Stimulated activated CD4-positive, alpha-beta T cell treated with anti-CD3 and anti-CD28 coated beads, Interleukin-2, amount 100 ng/mL, for 24 hours (primary cell): ENCODE data around the gene KCNJ11.

Experiments used
- DNase-seq, 2 donors: peaks; one replicate each; pipeline ENCODE4 v3.0.0-alpha.2; 2020

The KCNJ11 gene

DNA sequence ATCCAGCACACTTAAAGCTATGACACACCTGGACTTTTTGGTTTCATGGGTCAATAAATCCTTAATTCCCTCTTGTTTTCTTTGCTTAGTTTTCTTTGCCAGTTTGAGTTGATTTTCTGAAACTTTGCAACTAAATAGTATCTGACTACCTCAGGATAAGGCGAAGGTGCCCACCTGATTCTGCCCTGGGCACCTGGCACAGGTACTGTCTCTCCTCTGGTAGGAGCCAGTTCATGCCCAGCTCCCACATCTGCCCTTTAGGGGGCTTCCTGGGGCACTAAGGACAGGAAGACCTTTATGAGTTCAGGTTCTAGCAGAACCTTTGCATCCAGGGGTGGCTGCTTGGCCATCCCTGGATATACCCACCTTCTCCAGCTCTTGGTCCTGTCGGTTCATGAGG, 19.6 kb upstream of the KCNJ11 start:
- no peak for DNase-seq

DNA sequence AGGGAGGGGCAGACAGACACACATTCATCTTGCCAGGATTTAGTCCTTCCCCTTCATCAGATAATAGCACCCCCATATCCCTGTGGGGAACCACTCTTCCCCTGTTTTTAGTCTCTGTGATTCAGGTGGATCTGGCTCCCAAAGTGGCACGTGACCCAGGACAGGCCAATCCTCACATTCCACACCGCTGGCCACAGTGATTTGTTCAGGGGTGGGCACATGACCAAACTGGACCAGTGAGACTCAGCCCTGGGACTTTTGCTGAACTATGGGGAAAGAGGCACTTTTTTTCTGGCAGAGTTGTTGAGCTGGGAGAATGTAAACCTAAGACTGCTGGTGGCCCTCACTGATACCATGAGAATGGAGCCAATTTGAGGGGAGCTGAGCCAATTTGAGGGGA, 19.1 kb upstream of the KCNJ11 start:
- no peak for DNase-seq

DNA sequence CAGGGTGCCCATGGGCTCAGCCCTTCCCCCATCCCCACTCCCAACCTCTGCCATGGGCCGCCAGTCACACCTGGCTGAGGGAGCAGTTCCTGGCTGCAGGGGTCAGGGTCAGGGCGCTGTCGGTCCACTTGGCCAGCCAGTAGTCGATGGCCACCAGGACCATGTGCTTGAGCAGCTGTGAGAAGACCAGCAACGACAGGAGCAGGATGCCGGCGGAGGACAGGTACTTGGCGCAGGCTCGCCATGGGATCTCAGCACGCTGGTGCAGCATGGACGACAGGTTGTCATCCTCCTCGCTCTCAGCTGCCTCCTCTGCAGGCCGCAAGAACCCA, 18.3 kb upstream of the KCNJ11 start:
- no peak for DNase-seq

DNA sequence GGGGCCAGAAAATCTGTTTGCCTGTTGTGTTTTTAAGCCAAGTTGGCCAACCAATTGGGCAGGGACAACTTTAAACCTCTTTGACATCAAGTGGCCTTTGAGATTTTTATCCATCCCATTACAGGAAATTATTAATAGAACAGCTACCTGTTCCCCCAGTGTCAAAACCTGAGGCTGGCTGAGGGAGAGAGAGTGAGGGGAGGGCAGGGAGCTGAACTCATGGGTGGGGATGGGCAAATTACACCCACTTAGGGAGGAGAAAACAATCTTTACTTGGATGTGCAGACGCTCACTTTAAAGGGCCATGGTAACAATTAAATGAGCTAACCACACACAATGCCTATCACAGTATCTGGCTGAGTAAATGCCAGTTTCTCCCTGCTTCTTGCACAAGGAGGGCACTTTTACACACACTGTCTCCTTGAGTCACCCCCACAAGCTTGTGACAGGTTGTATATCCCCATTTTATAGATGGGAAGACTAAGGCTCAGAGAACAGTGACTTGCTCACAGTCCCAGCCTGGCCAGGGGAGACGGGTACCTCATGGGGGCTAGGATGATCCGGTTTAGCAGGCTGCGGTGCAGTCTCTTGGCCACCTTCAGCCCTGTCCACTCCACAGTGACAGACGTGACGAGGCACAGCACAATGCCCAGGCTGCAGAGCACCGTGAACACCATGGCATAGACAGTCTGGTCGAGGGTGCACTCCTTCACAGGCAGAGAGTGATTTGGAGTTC, 17.8 kb upstream of the KCNJ11 start:
- no peak for DNase-seq

DNA sequence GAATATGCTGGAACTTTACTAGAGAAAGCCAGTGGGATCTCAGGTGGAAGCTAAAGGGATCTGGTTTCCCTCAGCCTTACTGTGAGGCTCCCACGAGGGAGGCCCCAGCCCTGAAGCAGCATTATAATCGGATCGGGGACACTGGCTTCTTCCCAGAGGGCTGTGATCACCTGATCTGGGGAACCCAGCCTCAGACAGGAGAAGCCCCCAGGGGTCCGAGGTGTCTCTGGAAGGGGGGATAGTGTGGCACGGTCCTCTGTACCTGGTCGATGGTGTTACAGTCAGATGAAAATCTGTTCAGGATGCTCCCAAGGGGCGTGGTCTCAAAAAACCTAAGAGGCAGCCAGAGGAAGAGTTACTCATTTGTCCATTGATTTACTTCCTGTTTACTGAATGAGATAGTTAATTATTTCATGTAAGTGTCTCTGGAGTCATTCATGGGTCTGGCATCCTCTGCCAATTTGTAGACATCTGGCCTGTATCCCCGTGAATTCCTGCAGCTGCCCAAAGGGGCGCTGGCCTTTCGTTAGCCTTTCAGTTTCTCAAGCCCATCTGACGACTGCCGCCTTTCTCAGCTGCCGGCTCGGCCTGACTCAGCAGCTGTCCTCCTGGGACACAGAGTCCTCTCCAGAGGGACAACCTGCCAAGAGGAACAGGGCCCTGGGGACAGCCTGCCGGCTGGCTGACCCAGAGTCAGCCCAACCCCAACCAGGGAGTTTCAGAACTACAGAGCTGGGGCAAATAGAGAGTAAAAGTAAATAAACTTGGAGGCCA, 17.0 kb upstream of the KCNJ11 start:
- DNase-seq, result no peak

DNA sequence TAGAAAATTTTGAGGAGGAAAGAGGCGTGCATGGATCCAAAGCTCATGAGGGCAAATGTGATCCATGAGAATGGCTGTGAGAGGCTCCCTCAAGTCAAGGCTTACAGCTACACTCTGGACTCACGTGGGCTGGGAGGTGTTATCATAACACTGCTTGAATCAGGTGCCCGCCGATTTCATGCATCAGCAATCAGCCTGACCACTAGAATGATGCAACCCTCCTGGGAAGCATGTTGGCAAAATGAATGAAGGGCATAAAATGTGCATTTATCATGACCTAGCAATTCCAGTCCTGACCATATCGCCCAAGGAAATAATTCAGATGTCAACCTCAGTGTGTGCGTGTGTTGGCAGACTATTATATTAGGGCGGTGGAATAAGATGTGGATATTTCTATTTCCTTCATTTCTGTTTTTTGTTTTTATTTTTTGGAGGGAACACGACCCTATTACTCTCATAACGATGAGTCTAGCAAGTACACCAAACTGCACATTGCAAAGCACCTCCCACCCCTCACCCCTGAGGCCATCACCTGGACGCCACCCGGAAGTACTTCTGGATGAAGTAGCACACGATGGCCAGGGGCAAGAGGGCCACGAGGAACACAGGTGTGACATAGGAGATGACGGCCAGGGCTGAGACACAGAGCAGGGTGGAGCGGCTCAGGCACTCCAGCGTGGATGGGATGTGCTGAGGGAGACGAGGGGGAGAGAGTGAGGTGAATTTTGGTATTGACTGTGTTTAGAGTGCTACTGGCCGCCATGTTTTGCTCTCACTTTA, 15.7 kb upstream of the KCNJ11 start:
- DNase-seq, result no peak

DNA sequence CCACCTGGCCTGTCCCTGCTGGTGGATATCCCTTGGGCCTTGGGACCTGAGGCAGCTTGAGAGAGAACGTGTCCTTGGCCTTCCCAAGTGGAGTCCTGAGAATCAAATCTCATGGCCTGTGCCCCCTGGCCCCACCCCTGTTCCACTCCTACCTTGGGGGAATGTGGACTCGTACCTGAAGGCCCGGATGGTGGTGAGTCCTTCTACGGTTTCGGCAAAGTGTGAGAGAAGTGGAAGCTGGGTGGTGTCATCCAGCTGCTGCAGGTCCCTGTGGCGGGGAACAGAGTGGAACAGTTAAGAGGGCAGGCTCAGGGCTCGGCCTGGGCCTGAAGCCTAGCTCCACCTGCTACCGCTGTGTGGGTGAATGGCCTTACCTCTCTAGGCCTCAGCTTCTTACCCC, 14.0 kb upstream of the KCNJ11 start:
- DNase-seq, result no peak

DNA sequence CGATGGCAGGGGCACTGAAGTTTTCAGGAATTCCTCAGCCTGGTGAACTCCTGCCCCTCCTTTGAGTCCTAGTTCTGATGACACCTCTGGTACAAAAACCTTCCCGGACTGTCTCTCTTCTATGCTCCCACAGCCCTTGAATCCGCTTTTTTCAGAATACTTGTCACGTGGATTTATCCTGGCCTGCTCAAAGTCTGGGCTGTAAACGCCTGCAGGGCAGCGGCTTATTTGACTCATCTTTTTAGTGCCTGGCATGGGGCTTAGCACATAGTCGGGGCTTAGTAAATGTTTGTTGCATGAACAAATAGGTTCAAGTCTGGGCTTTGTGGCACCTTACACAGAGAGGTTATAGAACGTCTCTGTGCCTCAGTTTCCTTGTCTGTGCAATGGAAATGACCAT, 13.4 kb upstream of the KCNJ11 start:
- no peak for DNase-seq

DNA sequence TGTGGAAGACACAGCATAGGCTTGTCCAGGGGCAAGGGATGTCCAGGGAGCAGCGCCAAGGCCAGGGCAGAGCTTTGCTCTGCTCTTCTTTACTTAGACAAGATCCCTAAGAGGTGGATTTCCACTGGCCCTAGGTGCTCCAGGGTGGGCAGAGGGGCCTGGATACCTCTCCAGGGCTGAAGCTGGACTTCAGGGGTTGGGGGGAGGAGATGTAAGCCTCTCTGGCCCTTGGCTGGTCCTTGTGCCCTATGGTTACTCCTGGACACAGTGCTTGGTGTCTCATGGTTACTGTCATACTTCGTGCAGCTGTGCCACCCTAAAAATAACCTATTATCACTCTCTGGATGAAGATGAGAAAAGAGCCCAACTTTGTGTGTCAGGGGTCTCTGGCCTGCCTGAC, 12.9 kb upstream of the KCNJ11 start:
- no peak for DNase-seq

DNA sequence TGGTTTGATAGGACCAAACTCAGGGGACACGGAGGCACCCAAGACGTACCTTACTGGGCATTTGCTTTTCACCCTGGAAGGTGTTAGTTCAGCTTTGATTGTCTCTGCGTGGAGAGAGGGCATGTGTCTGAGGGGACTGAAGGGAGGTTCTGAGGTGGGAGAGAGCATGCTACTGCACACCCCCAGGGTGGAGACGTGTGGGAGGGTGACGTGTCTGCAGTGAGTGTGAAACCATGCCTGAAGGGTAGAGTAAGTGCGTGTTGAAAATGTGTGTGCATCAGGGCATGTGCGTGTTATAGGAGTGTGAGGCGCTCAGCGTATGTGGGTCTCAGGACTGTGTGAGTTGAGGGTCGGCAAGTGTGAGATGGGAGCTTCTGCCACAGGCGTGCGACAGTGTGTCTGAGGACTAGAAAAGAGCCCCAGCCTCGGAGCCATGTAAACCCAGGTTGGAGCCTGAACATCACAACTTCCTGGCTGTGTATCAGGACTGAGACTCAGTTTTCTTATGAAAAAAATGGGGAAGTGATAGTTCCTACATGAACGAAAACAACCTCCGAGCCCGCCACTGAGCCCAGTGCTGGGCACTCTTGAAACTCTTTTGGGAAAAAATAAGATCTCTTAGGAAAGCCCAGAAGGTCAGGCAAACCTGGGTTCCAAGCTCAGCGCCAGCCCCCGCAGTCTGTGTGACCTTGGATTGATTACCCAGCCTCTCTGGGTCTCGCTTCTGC, 11.8 kb upstream of the KCNJ11 start:
- no peak for DNase-seq

DNA sequence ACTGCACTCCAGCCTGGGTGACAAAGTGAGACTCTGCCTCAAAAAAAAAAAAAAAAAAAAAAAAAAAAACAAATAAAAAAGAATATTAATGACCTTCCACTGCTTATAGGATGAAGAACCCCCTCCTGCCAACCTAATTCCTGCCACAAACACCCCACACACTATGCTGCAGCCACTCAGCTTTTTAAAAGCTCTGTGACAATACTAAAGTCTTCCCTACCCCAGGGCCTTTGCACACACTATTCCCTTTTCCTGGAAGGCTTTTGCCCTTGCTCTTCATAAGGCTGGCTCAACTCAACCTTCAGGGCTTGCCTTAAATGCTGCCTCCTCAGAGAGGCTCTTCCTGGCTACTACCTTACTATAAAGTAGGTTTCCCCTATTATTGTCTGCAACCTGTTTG, 10.8 kb upstream of the KCNJ11 start:
- no peak for DNase-seq

DNA sequence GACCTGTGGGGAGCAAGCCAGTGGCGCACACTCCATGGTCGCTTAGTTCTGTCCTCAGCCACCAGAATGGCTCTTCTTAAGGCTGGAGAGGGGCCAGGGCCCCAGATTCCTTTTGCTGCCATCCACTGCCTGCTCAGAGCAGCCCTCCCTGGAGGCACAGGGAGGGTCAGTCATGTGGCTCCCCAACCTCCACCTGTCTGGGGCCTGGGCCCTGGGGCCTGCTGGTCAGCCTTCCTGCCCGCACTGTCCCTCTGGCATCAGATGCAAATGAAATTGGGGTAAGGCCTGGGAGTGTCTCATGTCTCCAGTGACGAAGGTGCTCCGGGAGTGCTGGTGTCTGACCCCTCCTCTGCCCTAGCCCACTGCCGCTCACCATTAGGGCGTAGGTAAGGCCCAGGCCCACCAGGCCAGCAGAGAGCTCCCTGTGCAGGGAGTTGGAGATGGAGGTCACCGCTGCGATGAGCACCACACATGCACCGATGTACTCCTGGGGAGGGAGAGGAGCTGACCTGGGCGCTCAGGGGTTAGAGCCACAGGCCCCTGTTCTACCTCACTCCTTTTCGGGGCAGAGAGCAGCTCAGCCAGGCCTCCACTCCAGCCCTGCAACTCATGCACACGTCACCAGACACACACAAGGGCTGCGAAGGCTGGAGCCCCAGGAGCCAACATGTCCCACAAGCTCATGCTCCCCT, 9.0 kb upstream of the KCNJ11 start:
- DNase-seq, result no peak

DNA sequence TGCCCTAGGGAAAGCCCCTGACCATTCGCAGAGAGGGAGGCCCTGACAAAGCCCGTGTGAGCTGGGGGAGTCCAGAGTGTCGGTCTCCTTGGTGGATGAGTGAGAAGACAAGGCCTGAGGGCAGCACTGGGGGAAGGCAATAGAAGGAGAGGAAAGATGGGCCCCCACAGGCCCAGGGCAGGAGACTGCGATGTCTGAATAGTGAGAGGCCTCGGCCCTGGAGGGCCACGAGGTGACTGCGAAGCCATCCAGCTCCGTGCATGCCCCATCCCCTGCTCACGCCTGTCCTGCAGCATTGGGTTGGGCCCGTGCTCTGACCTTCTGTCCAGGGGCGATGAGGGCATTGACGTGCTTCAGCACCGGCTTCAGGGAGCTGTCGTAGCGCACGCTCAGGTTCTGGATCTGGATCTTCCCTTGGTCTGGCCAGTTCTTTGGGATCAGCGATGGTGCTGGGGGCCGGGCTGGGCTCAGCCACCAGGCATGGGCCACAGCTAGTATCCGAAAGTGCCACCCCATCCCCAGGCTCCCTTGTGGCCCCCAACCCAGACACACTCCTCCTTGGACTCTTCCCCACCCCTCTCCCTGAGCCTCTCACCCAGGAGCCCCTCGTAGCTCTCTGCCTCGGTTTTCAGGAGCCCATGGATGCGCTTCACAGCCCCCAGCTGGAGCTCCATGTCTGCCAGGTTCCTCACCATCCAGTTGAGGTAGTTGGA, 8.3 kb upstream of the KCNJ11 start:
- no peak for DNase-seq

DNA sequence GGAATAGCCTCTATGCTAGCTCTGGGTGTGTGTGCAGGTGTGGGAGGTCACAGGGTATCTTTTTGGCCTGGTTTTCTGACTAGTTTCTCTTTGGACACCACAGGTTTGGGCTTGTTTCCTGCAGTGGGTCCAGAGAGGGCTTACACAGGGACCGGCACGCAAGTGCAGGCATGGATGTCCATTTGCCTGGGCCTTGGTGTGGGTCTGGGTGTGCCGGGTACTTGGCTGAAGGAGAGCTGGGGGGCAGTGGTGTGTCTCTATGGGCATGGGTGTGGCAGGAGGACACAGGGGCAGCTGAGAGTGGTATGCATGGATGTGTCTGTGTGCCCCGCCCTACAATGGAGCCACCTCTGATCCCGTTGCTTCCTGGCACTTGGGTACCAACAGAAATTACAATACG, 7.5 kb upstream of the KCNJ11 start:
- DNase-seq, result no peak

DNA sequence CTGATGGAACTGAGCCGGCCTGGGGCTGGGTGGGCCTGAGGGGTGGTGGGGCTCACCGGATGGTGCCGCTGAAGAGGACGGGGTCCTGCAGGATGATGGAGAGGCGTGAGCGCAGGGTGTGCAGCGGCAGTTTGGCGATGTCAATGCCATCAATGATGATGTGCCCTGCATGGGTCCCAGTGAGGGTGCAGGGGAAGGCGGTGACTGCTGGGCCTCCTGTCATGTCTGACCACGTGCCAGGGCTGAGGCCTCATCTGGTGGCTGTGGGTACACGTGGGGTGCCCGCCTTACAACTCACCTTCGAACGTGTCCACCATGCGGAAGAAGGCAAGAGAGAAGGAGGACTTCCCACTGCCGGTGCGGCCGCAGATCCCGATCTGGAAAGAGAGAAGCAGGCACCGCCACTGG, 7.1 kb upstream of the KCNJ11 start:
- no peak for DNase-seq

DNA sequence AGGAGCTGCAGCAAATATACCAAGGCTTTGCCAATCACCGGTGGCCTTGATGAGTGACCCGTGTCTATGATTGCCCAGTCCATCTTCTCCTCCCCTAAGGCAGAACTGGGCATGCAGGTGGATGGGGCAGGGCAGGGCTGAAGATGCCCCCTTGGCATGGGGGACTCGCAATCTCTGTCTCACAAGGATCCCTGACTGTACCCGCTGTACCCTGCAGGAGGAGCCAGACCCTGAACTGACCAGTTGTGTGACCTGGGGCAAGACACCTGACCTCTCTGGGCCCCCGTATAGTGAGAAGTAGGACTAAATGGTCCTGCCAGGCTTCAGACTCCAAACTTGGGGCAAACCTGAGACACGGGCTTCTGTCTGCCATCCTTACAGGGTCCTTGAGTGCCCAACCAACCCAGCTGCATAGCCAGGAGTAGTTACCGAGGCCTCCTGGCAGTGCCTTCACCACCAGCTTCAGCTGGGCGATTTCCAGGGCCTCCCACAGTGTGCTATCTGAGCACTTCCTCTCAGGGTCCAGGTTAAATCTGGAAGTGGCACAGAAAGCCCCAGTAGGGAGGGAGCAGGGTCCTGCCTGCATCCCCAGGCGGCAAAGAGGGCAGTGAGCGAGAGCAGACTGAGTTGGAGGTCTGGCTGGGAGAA, 6.4 kb upstream of the KCNJ11 start:
- DNase-seq, result no peak

DNA sequence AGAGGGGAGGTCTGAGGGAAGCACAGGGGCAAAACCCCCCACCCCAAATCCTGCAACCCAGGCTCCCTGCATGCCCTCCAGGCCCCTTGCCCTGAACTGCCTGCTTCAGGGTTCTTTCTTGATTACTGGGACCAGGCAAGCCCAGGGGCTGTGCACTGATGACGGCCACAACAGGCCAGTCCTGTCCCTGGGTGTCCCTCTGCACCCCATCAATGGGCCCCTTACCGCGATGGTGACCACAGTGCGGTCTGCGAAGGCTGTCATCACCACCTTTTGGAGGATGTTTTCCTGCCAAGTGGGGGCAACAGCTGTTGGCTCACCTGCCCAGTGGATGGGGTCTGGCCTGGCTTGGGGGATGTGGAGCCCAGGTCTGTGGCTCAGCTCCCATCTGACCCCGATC, 5.0 kb upstream of the KCNJ11 start:
- DNase-seq, result no peak

DNA sequence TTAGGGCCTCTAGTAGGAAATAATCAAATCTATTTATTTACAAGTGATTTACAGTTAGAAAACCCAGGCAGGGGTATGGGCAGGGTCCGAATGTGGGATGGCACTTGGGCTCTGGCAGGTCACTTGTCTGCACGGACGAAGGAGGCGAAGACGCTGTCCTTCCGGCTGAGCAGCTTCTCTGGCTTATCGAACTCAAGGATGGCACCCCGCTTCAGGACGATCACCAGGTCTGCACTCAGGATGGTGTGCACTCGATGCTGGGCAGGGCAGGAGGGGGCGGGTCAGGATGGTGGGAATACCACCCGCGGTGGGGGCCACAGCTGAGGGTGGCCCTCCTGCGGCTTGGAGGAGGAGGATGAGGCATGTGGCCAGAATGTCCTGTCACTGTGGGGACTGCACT, 4.4 kb upstream of the KCNJ11 start:
- DNase-seq, result no peak

DNA sequence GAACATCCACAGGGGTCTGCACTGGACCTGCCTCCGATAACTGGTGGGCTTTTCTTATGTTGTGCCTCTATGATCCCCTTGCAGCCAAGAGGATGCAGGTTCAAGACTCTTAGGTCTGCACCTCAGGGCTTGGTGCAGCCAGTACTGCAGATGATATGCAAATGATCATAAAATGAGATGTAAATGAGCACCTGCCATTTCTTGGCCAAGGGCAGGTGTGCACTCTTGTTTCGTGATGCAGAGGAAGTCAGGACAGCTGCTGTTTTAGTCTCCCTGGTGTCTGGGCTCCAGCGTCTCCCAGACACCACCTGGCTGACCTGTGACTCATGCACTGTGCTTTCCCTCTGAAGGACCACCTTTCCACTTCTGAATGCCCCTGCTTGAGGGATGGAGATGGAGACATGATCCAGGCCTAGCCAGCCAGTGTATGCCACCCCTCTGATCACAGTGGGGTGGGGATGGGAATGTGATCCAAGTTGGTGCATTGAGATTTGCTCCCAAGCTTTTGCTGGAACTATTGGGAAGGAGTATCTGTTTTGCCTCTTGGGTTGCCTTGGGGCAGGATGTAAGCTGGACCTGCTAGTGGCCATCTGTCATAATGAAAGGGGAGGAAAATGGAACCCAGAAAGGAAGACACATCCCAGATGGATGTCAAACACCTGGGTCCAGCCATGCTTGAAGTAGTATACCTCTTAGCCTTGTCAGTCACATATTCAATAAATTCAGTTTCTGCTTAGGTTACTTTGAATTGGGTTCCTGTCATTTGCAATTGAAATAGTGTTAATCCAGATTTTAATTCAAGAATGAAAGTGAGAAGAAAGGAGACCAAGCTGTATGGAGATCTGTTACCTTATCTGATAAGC, 3.3 kb upstream of the KCNJ11 start:
- no peak for DNase-seq

DNA sequence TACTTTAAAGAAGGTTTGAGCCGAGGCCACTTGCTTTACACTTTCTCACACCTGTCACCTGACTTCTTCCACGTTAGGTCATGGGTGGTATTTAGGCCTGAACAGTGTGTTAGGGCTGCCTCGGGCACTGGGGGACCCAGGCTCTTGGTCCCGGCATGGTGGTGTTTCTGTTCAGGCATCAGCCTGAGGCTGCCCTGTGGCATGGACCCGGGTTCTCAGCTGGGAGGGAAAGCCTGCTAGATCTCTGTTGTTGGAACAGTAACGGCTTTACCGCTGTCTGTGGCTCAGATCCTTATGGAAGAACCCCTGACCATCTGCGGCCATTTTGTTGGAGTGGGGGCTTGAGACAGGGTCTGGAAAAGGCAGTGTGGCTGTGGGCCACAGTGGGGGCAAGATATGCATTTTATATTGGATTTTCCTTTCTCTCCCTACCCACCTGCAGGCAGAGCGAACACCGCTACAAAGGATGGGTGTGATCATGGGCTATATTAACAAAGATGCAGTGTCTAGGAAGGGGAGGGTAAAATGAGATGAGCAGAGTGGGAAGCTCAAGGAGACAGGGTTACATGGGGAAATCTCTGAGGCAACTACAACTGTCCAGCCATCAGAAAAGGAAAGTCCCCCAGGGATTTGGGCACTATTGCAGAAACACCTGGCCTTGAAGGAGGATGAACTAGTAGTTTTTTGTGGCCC, 1.6 kb upstream of the KCNJ11 start:
- DNase-seq, result no peak
